Panc1 (cell line): ENCODE data around the gene PCK2. TPM values are rescaled to one million over a fixed set of nuclear protein-coding genes. Genes with fewer than 3 reads are reported as not detected.

Experiments
- ATAC-seq: fragments of 200-7000 bp; cut with Tn5 transposase; 2 replicates; pipeline ENCODE4 v1.9.1; 2020; ENCODE audit warnings: mild to moderate bottlenecking, moderate library complexity
- BruUV-seq: library from RNA; stranded (reverse); fragments of 400-500 nt; replicated peaks from 2 replicates; lab custom pipeline; 2021; lab: Mats Ljungman, UMichigan
- CTCF ChIA-PET: fragments of 300-600 bp; sonication (Branson Sonifier 250); formaldehyde crosslinking; loops from one replicate; lab custom pipeline; 2022; ENCODE audit warnings: antibody characterized with exemption; lab: Charles Lee
- POLR2A ChIA-PET: fragments of 300-600 bp; sonication (Branson Sonifier 250); formaldehyde crosslinking; loops from one replicate; lab custom pipeline; 2022; ENCODE audit warnings: antibody characterized with exemption; lab: Charles Lee
- DNase-seq: peaks from one replicate; pipeline ENCODE4 v3.0.0-alpha.2; 2010; ENCODE audit warnings: low read depth, low spot score
- H3K27ac ChIP-seq: 2 replicates; pipeline ENCODE4 v1.5.1; 2011; ENCODE audit warnings: mild to moderate bottlenecking, low read length, inconsistent platforms
- H3K27me3 ChIP-seq: fragments of 200-500 bp; sonication (Bioruptor generic); 2 replicates; pipeline ENCODE4 v1.6.0; 2014; ENCODE audit warnings: low read length, inconsistent platforms; ENCODE audit not compliant: control insufficient read depth, insufficient read depth
- H3K36me3 ChIP-seq: fragments of 200-500 bp; sonication (Bioruptor generic); 2 replicates; pipeline ENCODE4 v1.5.1; 2014; ENCODE audit warnings: inconsistent platforms, mild to moderate bottlenecking, low read length, moderate library complexity; ENCODE audit not compliant: control insufficient read depth, insufficient read depth
- H3K4me1 ChIP-seq: 2 replicates; pipeline ENCODE4 v1.5.1; 2011; ENCODE audit warnings: inconsistent platforms, mild to moderate bottlenecking, low read length, moderate library complexity; ENCODE audit not compliant: control insufficient read depth, insufficient read depth
- H3K4me3 ChIP-seq, 2 experiments: 2 replicates each; pipeline ENCODE4 v1.5.1; 2011 to 2012; ENCODE audit warnings: low read depth in 2 of 2, low read length in 2 of 2, mild to moderate bottlenecking in 2 of 2, inconsistent platforms in 1 of 2, moderate library complexity in 1 of 2
- H3K9me3 ChIP-seq: fragments of 200-500 bp; sonication (Bioruptor generic); 2 replicates; pipeline ENCODE4 v1.5.1; 2014; ENCODE audit warnings: low read depth, mild to moderate bottlenecking, inconsistent platforms, low read length, moderate library complexity; ENCODE audit not compliant: control insufficient read depth, insufficient read depth
- POLR2AphosphoS5 ChIP-seq: IDR thresholded peaks from 2 replicates; pipeline ENCODE4 v1.6.1; 2012; ENCODE audit warnings: mild to moderate bottlenecking, low read depth, low read length, moderate library complexity
- SIN3A ChIP-seq: IDR thresholded peaks from 2 replicates; pipeline ENCODE4 v1.6.1; 2012; ENCODE audit warnings: low read depth, mild to moderate bottlenecking, low read length, moderate library complexity, borderline replicate concordance; ENCODE audit not compliant: insufficient read depth
- TCF7L2 ChIP-seq: IDR thresholded peaks from 2 replicates; pipeline ENCODE4 v1.6.1; 2011; ENCODE audit warnings: mild to moderate bottlenecking, low read depth, low read length, inconsistent platforms
- in situ Hi-C: cut with HindIII; loops from 2 replicates; pipeline ENCODE4 v1.10.0; 2016; ENCODE audit warnings: low sequenced_read_pairs, low pct_unique_long_range_greater_than_20kb
- intact Hi-C: fragments of 100-400 bp; cut with micrococcal nuclease; formaldehyde crosslinking; loops from one replicate; pipeline ENCODE4 v1.10.0; 2022; ENCODE audit not compliant: unreplicated experiment
- total RNA-seq: library from RNA; stranded (reverse); gene quantifications from one replicate; pipeline ENCODE4 v1.2.1, GENCODE V29; 2021; ENCODE audit not compliant: unreplicated experiment
- TF ChIP-seq, protein P1 (sequence below), 2 experiments: IDR thresholded peaks; 2 replicates each; pipeline ENCODE4 v1.6.1; 2011 to 2012; ENCODE audit warnings: low read depth in 2 of 2, control low read depth in 1 of 2, low read length in 1 of 2, mild to moderate bottlenecking in 1 of 2, moderate library complexity in 1 of 2; ENCODE audit not compliant: insufficient read depth in 1 of 2
- TF ChIP-seq, protein P2 (sequence below): fragments of 450-650 bp; IDR thresholded peaks from 2 replicates; pipeline ENCODE4 v1.5.1; 2017; ENCODE audit warnings: mild to moderate bottlenecking

The PCK2 gene
- total RNA-seq, 1 experiment from 2014 or later: 24.5 TPM

DNA sequence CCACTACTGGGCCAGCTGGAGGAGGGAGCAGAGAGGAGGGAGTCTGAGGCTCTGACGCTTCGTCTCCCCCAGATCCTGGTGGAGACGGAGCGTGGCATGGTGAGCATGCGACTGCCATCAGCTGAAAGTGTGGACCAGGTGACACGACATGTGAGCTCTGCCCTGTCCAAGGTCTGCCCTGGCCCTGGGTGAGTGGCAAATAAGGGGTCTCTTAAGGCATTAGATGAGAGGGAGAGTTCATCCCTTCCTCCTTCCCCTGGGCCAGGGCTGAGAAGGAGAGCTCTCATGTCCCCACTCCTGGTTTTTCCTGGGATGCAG lies 39.8 kb upstream of the PCK2 start:
- no peaks in the 10 kb centered on the region; the same call in 1 of the 2 replicates for H3K27me3 ChIP-seq
- ChIA-PET POLR2A (interaction anchor here (0.6 kb wide), 1 partner anchor 132 kb away, joined by 3 read pairs; no protein-coding TSS in a partner anchor), CTCF (interaction anchor here (1.1 kb wide), 1 partner anchor 422 kb away, joined by 3 read pairs; no protein-coding TSS in a partner anchor)
- H3K36me3 ChIP-seq: no peaks in the 10 kb centered on the region
- ATAC-seq (no peak), DNase-seq (no peak)
- no peak overlapping the region for H3K4me3 ChIP-seq
- no peaks in the 10 kb centered on the region for H3K4me1 ChIP-seq
- H3K27ac ChIP-seq: no peak overlapping the region
- intact Hi-C loops (no loop called here), in situ Hi-C loops (no loop called here)
- BruUV-seq: no TSS peak
- no peak for TF ChIP-seq SIN3A
- TF ChIP-seq POLR2AphosphoS5: no peak
- TF ChIP-seq TCF7L2: no peak
- TF ChIP-seq, protein P1, sequence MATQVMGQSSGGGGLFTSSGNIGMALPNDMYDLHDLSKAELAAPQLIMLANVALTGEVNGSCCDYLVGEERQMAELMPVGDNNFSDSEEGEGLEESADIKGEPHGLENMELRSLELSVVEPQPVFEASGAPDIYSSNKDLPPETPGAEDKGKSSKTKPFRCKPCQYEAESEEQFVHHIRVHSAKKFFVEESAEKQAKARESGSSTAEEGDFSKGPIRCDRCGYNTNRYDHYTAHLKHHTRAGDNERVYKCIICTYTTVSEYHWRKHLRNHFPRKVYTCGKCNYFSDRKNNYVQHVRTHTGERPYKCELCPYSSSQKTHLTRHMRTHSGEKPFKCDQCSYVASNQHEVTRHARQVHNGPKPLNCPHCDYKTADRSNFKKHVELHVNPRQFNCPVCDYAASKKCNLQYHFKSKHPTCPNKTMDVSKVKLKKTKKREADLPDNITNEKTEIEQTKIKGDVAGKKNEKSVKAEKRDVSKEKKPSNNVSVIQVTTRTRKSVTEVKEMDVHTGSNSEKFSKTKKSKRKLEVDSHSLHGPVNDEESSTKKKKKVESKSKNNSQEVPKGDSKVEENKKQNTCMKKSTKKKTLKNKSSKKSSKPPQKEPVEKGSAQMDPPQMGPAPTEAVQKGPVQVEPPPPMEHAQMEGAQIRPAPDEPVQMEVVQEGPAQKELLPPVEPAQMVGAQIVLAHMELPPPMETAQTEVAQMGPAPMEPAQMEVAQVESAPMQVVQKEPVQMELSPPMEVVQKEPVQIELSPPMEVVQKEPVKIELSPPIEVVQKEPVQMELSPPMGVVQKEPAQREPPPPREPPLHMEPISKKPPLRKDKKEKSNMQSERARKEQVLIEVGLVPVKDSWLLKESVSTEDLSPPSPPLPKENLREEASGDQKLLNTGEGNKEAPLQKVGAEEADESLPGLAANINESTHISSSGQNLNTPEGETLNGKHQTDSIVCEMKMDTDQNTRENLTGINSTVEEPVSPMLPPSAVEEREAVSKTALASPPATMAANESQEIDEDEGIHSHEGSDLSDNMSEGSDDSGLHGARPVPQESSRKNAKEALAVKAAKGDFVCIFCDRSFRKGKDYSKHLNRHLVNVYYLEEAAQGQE (IDR thresholded peaks at IDR 0.05; ENCODE audit: insufficient read depth in 1 of 2, low read depth in 2 of 2, low read length in 1 of 2): no peak
- TF ChIP-seq, protein P2, sequence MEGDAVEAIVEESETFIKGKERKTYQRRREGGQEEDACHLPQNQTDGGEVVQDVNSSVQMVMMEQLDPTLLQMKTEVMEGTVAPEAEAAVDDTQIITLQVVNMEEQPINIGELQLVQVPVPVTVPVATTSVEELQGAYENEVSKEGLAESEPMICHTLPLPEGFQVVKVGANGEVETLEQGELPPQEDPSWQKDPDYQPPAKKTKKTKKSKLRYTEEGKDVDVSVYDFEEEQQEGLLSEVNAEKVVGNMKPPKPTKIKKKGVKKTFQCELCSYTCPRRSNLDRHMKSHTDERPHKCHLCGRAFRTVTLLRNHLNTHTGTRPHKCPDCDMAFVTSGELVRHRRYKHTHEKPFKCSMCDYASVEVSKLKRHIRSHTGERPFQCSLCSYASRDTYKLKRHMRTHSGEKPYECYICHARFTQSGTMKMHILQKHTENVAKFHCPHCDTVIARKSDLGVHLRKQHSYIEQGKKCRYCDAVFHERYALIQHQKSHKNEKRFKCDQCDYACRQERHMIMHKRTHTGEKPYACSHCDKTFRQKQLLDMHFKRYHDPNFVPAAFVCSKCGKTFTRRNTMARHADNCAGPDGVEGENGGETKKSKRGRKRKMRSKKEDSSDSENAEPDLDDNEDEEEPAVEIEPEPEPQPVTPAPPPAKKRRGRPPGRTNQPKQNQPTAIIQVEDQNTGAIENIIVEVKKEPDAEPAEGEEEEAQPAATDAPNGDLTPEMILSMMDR: no peak
- H3K9me3 ChIP-seq: no peaks in the 10 kb centered on the region

DNA sequence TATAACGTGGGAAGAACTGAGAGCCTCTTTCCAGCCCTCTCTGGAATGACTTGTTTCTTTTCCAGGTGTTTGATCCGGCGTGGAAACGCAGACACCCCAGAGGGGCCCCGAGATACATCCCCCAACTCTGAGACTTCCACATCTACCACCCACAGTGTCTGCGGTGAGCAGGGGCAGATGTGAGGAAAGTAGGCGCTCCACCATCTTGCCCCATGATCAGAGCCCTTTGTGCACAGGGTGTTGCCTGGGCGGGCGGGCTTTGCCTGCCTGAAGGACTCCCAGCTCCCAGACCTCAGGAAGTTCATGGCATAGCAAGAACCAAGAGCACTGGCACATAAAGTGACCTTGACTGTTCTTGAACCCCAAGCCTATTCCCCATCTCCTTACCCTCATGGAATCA lies 39.5 kb upstream of the PCK2 start:
- BruUV-seq: no TSS peak
- intact Hi-C loops: no loop called here
- ChIA-PET POLR2A (no interaction called here), CTCF (no interaction called here)
- no peaks in the 10 kb centered on the region; the same call in 1 of the 2 replicates for H3K27me3 ChIP-seq
- H3K4me3 ChIP-seq: no peak overlapping the region
- no peak overlapping the region for H3K27ac ChIP-seq
- no peak for DNase-seq
- no peaks in the 10 kb centered on the region for H3K9me3 ChIP-seq
- no peaks in the 10 kb centered on the region for H3K4me1 ChIP-seq
- in situ Hi-C loops: no loop called here
- no peaks in the 10 kb centered on the region for H3K36me3 ChIP-seq
- no peak for ATAC-seq
- TF ChIP-seq TCF7L2 (no peak), POLR2AphosphoS5 (no peak), SIN3A (no peak)
- TF ChIP-seq, protein P2: no peak
- TF ChIP-seq, protein P1 (IDR thresholded peaks at IDR 0.05; ENCODE audit: insufficient read depth in 1 of 2, low read depth in 2 of 2, low read length in 1 of 2): no peak
